Smooth muscle cell of the brain vasculature (primary cell): ENCODE measurements around the gene CFAP20.
"Not testable (repeated sequence)": the region's sequence is repeated elsewhere in the genome, so short reads cannot be mapped to it uniquely, and the experiment has no call there.

Experiments used
- DNase-seq: peaks from one replicate; pipeline ENCODE4 v3.0.0-alpha.2; 2012; ENCODE audit warnings: low read depth, low spot score

CFAP20 gene

GRCh38 chr16:58098207-58099096, 30.7 kb downstream of the CFAP20 start:
- no peak for DNase-seq

- DNase-seq = no peak
These were observed 32.9 kb downstream of the CFAP20 start for GRCh38 chr16:58096249-58096648.

- DNase-seq = not testable (repeated sequence)
These were observed 33.6 kb downstream of the CFAP20 start for GRCh38 chr16:58095575-58095960.

GRCh38 chr16:58094791-58095574, 34.2 kb downstream of the CFAP20 start:
- no peak for DNase-seq

GRCh38 chr16:58094026-58094425, 35.2 kb downstream of the CFAP20 start:
- no peak for DNase-seq

- not testable (repeated sequence) for DNase-seq
These were observed 38.8 kb downstream of the CFAP20 start for GRCh38 chr16:58090396-58090795.

GRCh38 chr16:58088091-58088490, 41.1 kb downstream of the CFAP20 start:
- DNase-seq = no peak

GRCh38 chr16:58087209-58087913, 41.8 kb downstream of the CFAP20 start:
- no peak for DNase-seq

- no peak for DNase-seq
These were observed 42.6 kb downstream of the CFAP20 start for GRCh38 chr16:58086381-58087208.

- DNase-seq = no peak
These were observed 43.5 kb downstream of the CFAP20 start for GRCh38 chr16:58085584-58086251.

GRCh38 chr16:58085171-58085570, 44.0 kb downstream of the CFAP20 start:
- DNase-seq = no peak

GRCh38 chr16:58084635-58085034, 44.5 kb downstream of the CFAP20 start:
- DNase-seq = no peak

GRCh38 chr16:58082381-58082780, 46.8 kb downstream of the CFAP20 start:
- DNase-seq = no peak

GRCh38 chr16:58080657-58081056, 48.5 kb downstream of the CFAP20 start:
- not testable (repeated sequence) for DNase-seq

GRCh38 chr16:58077796-58078195, 51.4 kb downstream of the CFAP20 start:
- no peak for DNase-seq

GRCh38 chr16:58076514-58076913, 52.7 kb downstream of the CFAP20 start:
- DNase-seq = no peak

- no peak for DNase-seq
These were observed 54.5 kb downstream of the CFAP20 start for GRCh38 chr16:58074657-58075056.

- DNase-seq = not testable (repeated sequence)
These were observed 56.1 kb downstream of the CFAP20 start for GRCh38 chr16:58073086-58073485.

- DNase-seq = not testable (repeated sequence)
These were observed 57.0 kb downstream of the CFAP20 start for GRCh38 chr16:58072134-58072533.

- DNase-seq = no peak
These were observed 58.6 kb downstream of the CFAP20 start for GRCh38 chr16:58070585-58070984.
